AG10803 (cell line): ENCODE data around the gene LOC128125822.

ENCODE experiments used
- DNase-seq: peaks from one replicate; pipeline ENCODE4 v3.0.0; 2010; ENCODE audit warnings: low read depth
- H3K4me3 ChIP-seq: 2 replicates; pipeline ENCODE4 v1.5.1; 2011; ENCODE audit warnings: mild to moderate bottlenecking, low read length, control low read depth
- CTCF ChIP-seq: conservative IDR thresholded peaks from 2 replicates; pipeline ENCODE4 v1.5.1; 2011; ENCODE audit warnings: mild to moderate bottlenecking, low read length, control low read depth, inconsistent platforms

LOC128125822 gene

GRCh38 chr6:63611560-63611959 lies 39.3 kb downstream of the LOC128125822 start:
- DNase-seq: no peak
- H3K4me3 ChIP-seq: no peak overlapping the region
- TF ChIP-seq CTCF: no peak

- no peak for TF ChIP-seq CTCF
- DNase-seq: no peak
- no peak overlapping the region for H3K4me3 ChIP-seq
Measured at GRCh38 chr6:63615590-63615989, 43.3 kb downstream of the LOC128125822 start.
